IPS-18c (cell line): Measurements from ENCODE around the gene RFPL1.
A peak's percentile ranks its signal among the peaks of the same experiment; 100 is the strongest.

ENCODE experiments used
- H3K4me3 ChIP-seq: 2 replicates; pipeline ENCODE4 v1.7.0; 2013; ENCODE audit warnings: low read depth, mild to moderate bottlenecking, low read length, moderate library complexity; ENCODE audit not compliant: insufficient read depth
- H3K9me3 ChIP-seq: one replicate; pipeline ENCODE4 v1.6.1; 2013; ENCODE audit warnings: mild to moderate bottlenecking, low read length, moderate library complexity; ENCODE audit not compliant: control insufficient read depth, insufficient read depth

Gene RFPL1

DNA sequence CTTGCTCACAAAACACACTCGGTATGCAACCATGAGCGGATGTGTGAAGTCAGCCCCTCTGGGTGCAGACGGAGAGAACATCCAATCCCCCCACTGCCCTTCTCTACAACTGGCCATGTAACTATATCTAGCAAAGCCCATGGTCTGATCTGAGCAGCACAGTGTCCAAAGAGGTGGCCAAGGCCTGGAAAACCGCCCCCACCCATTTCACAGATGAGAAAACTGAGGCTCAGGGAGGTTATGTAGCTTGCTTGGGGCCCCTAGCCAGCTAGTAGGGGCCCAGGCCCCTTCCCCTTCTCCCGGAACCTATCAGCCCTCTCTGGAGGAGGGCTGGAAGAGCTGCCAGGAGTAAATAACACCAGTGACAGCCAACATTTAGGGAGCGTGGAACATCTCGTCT lies 26.2 kb downstream of the RFPL1 start:
- Histone ChIP-seq H3K9me3 (no peaks in the 10 kb centered on the region), H3K4me3 (no peak overlapping the region)

DNA sequence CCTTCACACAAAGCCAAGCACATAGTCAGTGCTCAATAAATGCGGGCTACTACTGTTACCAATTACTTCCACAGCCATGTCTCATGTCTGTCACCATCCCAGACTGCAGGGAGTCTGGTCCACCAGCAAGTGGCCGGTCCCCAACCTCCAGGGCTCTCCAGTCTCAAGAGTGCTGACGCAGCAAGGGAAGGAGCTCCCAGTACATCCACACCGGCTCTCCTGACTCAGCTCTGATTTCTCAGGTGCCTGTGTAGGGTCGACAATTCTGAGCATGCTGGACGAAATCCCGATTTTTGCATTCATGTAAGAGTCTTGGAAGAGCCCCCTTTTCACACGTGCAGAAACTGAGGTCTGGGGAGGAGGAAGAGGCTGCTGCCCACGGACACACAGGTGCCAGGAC lies 31.4 kb downstream of the RFPL1 start:
- Histone ChIP-seq H3K9me3 (no peaks in the 10 kb centered on the region), H3K4me3 (peak overlapping the region; percentile 71)

DNA sequence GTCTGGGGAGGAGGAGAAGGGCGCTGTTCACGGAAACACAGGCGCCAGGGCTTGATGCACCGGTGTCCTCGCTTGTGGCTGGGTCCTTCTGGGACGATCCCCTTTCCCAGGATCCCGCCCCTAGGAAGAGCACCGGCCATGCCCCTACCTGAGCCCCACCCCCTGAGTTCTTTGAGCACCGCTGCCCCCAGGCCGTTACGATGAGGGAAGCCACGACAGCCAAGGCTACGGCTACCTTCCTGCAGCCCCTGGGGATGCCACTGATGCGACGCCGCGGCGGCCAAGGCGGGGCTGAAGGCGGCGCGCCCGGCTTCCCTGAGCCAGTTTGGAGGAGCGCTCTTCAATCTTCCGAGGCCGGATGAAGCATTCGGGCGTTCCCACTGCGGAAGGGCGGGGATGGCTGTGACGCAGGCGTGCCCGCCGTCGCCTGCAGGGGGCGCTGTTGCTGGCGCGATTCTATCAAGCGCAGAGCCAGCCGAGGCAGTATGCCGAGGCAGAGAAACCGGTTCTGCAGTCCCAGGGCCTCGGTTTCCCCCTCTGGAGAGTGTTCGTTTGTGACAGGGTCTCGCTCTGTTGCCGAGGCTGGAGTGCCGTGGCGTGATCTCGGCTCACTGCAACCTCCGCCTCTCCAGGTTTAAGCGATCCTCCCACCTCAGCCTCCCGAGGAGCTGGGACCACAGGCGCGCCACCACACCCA lies 31.9 kb downstream of the RFPL1 start:
- Histone ChIP-seq H3K9me3 (no peaks in the 10 kb centered on the region), H3K4me3 (peak overlapping the region; percentile 71)

DNA sequence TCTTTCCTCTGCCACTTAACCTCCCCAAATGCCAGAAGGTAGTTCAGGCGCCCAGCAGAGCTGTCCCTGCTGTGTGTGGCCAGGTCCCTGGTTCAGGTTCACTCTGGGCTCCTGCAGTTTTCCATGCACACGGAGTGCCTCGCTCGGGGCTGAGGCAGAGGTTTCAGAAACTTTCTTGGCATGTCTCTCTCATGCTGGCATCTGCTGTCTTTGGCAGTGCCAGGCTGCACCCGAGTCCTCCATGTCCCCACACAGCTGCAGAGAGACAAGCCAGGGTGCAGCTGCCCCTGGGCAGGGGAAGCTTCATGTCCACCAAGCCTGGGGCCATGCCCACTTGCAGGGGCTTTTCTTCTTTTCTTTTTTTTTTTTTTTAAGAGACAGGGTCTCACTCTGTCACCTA lies 34.6 kb downstream of the RFPL1 start:
- no peaks in the 10 kb centered on the region for H3K9me3 ChIP-seq
- no peak overlapping the region for H3K4me3 ChIP-seq

DNA sequence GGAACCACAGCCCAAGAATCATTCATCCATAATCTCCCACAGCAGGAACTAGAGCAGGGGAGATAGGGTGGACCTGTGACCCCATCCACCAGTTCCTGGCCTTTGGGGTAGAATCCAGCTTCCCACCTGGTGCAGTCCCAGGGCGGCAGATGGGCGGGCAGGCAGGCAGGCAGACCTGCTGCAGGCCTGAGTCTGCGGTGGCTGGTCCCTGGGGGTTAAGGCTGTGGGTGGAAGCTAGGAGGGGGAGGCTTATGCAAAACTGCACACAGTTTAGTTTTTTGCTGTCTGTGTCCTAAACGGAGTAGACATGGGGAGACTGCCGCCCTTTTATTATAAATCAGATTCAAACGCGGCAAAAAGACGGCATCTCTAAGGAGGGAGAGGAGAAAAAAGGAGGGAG lies 37.2 kb downstream of the RFPL1 start:
- peaks cover 3% of the 10 kb centered on the region for H3K9me3 ChIP-seq
- no peak overlapping the region for H3K4me3 ChIP-seq

DNA sequence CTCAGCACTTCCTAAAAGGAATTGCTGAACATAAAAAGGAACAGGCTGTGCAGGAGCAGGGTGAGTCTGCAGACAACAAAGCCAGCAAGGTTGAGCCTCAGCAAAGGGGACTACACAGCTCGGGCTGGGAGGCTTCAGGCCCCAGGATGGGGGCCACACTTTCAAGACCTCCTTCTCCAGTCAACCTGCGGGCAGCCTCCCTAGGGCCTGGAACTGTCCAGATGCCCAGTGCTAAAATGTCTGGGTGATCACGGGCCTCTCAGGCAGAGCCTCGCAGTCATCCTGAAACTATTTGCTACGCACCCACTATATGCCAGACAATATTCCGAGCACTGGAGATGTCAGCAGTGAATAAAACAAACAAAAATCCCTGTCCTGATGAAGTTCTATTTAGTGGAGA lies 37.7 kb downstream of the RFPL1 start:
- H3K4me3 ChIP-seq, result no peak overlapping the region
- H3K9me3 ChIP-seq, result peaks cover 6% of the 10 kb centered on the region

DNA sequence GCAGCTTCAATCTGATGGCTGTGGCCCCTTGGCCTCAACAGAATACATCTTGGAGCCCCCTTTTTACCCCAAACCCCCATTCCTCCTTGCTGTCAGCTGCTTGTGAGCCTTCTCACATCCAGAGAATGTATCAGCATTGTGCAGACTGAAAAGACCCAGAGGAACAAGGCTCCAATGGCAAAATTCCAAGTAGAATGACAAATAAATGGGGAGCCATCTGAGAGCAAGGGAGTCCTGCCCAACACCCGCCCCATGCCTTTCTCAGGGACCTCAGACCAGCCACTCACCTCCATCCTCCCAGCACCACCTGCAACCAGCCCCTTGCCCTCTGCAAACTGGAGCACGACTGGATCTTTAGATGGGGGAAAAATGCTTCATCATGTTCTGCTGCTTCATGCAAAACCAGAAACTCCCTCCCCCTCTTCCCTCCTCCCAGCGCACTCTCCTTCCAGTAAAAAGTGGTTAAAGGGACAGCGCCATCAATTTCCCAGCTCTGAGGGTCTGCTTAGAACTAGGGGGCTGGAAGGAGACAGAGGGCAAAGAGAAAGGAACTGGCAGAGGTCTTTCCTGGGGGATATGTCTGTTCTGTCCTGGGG lies 39.4 kb downstream of the RFPL1 start:
- peak overlapping the region; percentile 45; the same call in 1 of the 2 replicates for H3K4me3 ChIP-seq
- H3K9me3 ChIP-seq, result peaks cover 6% of the 10 kb centered on the region

DNA sequence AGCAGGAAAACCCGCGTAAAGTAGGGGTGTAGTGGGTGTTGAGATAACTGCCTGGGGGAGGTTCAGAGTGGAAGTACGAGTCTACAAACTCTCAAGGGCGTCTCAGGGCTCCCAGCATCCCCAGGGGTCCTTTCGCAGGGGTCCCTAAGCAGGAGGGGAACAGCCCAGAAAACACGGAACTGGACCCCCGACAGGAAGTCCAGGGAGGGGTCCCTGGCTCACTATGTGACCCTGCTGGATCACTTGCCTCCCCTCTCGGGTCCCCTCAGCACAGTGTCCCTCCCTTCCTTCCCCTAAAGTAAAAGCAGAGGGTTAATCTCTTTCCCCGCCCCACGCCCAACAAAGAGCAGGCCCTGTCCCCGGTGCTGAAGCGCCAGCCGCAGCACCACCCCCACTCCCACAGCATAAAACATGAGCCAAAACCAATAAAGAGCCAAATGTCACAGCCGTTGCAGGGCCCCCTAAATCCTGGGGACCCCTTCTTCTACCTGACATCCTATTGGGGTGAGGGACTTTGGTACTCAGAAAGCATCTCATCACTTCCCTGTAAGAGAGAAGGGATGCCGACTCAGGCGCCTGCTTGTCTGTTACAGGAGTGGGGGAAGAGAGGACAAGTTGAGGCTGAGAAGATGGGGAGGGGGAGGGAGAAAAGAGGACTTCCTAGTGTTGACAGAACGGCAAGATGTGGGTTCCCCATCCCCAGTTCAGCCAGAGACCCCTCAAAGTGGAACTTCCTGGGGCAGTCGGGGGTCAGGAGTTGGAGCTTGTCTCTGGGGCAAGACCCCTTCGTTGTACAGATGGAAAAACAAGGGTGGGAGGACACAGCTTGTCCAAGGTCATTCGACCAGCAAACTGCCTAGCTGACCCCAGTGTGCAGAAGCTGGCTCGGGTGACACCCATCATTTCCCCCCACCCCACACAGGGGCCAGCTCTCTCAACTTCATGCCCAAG lies 40.2 kb downstream of the RFPL1 start:
- peak overlapping the region; percentile 45 for H3K4me3 ChIP-seq
- peaks cover 6% of the 10 kb centered on the region for H3K9me3 ChIP-seq

DNA sequence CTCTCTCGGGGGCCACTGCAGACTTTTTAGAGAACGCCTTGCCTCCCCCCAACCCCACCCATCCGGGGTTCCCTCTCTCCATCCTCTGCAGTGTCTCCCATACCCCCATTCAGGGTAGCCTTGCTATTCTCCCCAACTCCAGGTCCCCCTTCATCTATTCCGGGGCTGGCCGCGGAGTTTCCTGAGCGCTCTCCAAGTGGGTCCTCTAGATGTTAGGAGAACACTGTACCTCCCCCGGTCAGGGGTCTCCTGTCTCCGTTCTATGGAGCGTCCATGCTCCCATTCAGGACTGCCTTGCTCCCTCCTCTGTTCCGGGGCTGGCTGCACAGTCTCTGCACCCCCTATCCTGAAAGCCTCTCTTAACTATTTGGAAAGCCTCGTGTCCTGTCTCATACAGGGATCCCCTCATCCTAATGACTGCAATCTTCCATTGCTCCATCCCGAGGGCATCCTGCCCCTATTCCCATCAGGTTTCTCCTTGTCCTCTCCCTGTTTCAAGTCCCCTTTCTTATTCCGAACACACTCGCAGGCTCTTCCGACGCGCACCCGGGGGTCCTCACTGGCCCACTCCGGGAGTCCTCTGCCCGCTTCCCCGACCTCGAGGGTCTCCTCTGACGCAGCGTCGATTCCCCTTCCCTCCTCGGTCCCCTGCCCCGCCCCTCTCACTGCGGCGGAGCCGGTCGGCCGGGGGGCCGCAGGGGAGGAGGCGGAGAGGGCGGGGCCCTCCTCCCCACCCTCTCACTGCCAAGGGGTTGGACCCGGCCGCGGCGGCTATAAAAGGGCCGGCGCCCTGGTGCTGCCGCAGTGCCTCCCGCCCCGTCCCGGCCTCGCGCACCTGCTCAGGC lies 41.3 kb downstream of the RFPL1 start, which contains the start of gene NEFH:
NEFH (plus strand) TSS at position 802 of the 845 bp plus-strand sequence. CDS start 45 bp downstream, outside the sequence.
- H3K9me3 ChIP-seq, result peaks cover 6% of the 10 kb centered on the region
- H3K4me3 ChIP-seq, result peak within 1 kb of the TSS; percentile 52

DNA sequence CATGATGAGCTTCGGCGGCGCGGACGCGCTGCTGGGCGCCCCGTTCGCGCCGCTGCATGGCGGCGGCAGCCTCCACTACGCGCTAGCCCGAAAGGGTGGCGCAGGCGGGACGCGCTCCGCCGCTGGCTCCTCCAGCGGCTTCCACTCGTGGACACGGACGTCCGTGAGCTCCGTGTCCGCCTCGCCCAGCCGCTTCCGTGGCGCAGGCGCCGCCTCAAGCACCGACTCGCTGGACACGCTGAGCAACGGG lies 41.8 kb downstream of the RFPL1 start:
- H3K9me3 ChIP-seq, result peaks cover 6% of the 10 kb centered on the region
- peak overlapping the region; percentile 52 for H3K4me3 ChIP-seq

DNA sequence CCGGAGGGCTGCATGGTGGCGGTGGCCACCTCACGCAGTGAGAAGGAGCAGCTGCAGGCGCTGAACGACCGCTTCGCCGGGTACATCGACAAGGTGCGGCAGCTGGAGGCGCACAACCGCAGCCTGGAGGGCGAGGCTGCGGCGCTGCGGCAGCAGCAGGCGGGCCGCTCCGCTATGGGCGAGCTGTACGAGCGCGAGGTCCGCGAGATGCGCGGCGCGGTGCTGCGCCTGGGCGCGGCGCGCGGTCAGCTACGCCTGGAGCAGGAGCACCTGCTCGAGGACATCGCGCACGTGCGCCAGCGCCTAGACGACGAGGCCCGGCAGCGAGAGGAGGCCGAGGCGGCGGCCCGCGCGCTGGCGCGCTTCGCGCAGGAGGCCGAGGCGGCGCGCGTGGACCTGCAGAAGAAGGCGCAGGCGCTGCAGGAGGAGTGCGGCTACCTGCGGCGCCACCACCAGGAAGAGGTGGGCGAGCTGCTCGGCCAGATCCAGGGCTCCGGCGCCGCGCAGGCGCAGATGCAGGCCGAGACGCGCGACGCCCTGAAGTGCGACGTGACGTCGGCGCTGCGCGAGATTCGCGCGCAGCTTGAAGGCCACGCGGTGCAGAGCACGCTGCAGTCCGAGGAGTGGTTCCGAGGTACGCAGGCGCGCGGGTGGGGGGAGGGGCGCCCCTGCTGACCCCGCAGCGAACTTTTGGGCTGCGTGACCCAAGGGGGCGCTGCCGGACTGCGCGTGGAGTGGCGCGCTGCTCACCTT lies 42.3 kb downstream of the RFPL1 start:
- Histone ChIP-seq H3K9me3 (peaks cover 6% of the 10 kb centered on the region), H3K4me3 (peak overlapping the region; percentile 52)

DNA sequence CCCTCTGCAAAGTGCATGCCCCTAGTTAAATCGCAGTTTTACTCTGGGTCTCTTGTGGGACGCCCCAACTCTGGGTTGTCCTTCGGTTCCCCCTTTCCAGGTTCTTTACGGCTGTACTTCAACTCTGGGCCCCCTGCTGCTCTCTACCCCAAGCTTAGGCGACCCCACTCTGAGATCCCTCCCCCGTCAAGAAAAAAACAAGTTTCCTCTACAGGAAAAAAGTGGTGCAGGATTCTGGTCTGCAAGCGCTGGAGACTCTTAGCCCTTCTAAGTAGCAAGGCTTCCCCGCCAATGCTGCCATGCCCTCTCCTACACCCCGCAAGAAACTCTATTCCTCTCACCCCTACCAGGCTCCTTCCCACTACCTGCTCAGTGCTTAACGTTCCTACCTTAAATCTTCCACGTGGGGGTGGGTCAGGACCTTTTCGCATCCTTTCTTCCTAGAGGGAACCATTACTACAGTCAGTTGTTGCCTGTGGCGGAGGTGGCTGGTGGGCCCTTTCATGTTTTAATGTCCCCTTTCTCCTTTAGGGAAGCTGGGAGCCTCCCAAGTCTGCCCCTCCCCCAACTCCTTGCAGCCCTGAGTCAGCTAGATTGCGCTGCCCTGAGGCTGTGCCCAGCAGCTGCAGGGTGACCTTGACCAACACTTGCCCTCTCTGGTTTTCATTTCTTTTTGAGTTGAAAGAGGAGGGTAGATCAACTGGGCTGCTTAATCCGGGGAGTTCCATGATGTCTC lies 43.0 kb downstream of the RFPL1 start:
- peaks cover 6% of the 10 kb centered on the region for H3K9me3 ChIP-seq
- H3K4me3 ChIP-seq, result peak overlapping the region; percentile 52

DNA sequence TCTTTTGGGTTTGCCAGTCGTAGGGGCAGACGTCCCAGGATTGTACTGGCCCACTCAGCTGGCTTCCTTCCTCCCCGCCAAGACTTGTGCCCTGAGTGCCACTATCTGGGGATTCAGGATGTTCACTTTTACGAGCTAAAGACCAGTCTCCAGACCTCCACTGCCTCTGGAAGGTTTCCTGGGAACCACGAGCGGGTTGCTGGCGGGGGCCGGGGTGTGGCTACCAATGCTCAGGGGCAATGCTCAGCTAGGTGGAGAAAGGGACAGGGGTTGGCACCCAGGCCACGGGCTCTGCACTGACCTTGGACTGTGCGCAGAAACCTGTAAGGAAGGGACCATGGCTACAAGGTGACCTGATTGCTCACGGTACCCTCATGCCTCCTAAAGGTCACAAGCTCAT lies 43.9 kb downstream of the RFPL1 start:
- peaks cover 6% of the 10 kb centered on the region for H3K9me3 ChIP-seq
- H3K4me3 ChIP-seq, result peak overlapping the region; percentile 20

DNA sequence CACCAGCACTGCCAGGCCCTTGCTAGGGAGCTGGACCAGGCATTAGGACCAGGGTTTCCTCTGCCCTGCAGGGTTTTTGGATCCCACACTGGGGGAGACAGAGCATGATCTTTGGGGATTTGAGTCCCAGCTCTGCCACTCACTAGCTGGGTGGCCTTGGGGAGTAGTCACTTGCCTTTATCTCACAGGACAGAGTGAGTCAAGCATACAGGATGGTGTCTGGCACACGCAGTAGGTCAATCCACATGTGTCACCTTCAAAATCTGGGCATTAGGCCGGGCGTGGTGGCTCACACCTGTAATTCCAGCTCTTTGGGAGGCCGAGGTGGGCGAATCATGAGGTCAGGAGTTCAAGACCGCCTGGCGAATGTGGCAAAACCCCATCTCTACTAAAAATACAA lies 44.3 kb downstream of the RFPL1 start:
- Histone ChIP-seq H3K4me3 (no peak overlapping the region), H3K9me3 (peaks cover 6% of the 10 kb centered on the region)

DNA sequence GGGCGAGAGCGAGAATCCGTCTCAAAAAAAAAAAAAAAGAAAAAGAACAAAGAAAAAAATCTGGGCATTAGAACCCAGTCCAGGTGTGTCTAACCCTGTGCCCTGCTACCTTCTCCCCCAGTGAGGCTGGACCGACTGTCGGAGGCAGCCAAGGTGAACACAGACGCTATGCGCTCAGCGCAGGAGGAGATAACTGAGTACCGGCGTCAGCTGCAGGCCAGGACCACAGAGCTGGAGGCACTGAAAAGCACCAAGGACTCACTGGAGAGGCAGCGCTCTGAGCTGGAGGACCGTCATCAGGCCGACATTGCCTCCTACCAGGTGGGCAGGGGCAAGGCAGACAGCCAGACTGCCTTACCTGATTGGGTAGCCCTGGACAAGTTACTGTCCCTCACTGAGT lies 44.9 kb downstream of the RFPL1 start:
- H3K4me3 ChIP-seq, result no peak overlapping the region
- peaks cover 6% of the 10 kb centered on the region for H3K9me3 ChIP-seq

DNA sequence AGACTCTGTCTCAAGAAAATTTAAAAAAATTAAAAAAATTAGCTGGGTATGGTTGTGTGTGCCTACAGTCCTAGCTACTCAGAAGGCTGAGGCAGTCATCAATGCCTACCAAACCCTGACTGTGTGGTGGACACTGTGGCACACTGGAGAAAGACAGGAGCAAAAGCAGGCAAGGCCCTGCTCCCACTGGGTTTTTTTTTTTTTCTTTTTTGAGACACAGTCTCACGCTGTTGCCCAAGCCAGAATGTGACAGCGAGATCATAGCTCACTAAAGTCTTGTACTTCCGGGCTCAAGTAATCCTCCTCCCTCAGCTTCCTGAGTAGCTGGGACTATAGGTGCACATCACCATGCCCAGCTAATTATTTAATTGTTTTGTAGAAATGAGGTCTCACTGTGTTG lies 46.3 kb downstream of the RFPL1 start:
- H3K9me3 ChIP-seq, result peaks cover 6% of the 10 kb centered on the region

More for the DNA sequence above, 46.3 kb downstream of the RFPL1 start:
- H3K4me3 ChIP-seq, result no peak overlapping the region
